Measurements from ENCODE around the gene NTSR2.

- no peak for TF ChIP-seq POLR2AphosphoS5 (IDR thresholded peaks at IDR 0.05; ENCODE audit: borderline replicate concordance, low read depth, low read length)
- TF ChIP-seq EZH2 (IDR thresholded peaks at IDR 0.05): no peak
- no peak for TF ChIP-seq FOXP2 (optimal IDR thresholded peaks at IDR 0.05; ENCODE audit: control extremely low read depth, extremely low read length, insufficient read depth)
These were observed 52.5 kb downstream of the NTSR2 start for GRCh38 chr2:11617527-11617926.
